ENCODE data around the gene NUPR2. TPM values are rescaled to one million over a fixed set of nuclear protein-coding genes. Genes with fewer than 3 reads are reported as not detected.
"Not testable (repeated sequence)": the region's sequence is repeated elsewhere in the genome, so short reads cannot be mapped to it uniquely, and the experiment has no call there.

Gene NUPR2
- total RNA-seq, 2 experiments from 2014 or later: not detected

GRCh38 chr7:56080726-56081435 is 35.3 kb downstream of the NUPR2 start:
- H3K9me3 Mint-ChIP-seq: not testable (repeated sequence)

GRCh38 chr7:56079450-56080185 is 36.6 kb downstream of the NUPR2 start:
- Mint-ChIP-seq H3K9me3 (no peaks in the 10 kb centered on the region), H3K27me3 (no peaks in the 10 kb centered on the region), H3K27ac (no peak overlapping the region), H3K4me3 (no peak overlapping the region), H3K4me1 (no peaks in the 10 kb centered on the region), H3K36me3 (ENCODE audit: low read depth) (peaks cover 30% of the 10 kb centered on the region)
- ChIA-PET CTCF (no interaction called here), POLR2A (no interaction called here)
- DNase-seq: no peak

More at GRCh38 chr7:56080726-56081435, 35.3 kb downstream of the NUPR2 start:
- H3K27me3 Mint-ChIP-seq, CTCF ChIA-PET, H3K4me3 Mint-ChIP-seq, H3K27ac Mint-ChIP-seq, H3K4me1 Mint-ChIP-seq, POLR2A ChIA-PET, DNase-seq: not testable (repeated sequence)
- H3K36me3 Mint-ChIP-seq (ENCODE audit: low read depth): peaks cover 30% of the 10 kb centered on the region

- peaks cover 2% of the 10 kb centered on the region for H3K4me1 Mint-ChIP-seq
- CTCF ChIA-PET: interaction anchor here (1.1 kb wide), 1 partner anchor 14 kb away, joined by 4 read pairs; the partner anchor contains the start of gene SUMF2
- no peaks in the 10 kb centered on the region for H3K9me3 Mint-ChIP-seq
- no peak for DNase-seq
- H3K27ac Mint-ChIP-seq: no peak overlapping the region
- H3K36me3 Mint-ChIP-seq (ENCODE audit: low read depth): peaks cover 35% of the 10 kb centered on the region
- no peaks in the 10 kb centered on the region for H3K27me3 Mint-ChIP-seq
- H3K4me3 Mint-ChIP-seq: no peak overlapping the region
- POLR2A ChIA-PET: interaction anchor here (1.1 to 1.4 kb wide), 2 partner anchors 11 to 28 kb away, joined by 3 to 6 read pairs; partner anchors contain the start of gene CHCHD2
Observed at GRCh38 chr7:56078196-56078595, 38.0 kb downstream of the NUPR2 start.

- Mint-ChIP-seq H3K9me3 (no peaks in the 10 kb centered on the region), H3K27ac (no peak overlapping the region), H3K4me3 (no peak overlapping the region), H3K36me3 (ENCODE audit: low read depth) (peaks cover 40% of the 10 kb centered on the region), H3K4me1 (peaks cover 2% of the 10 kb centered on the region), H3K27me3 (no peaks in the 10 kb centered on the region)
- DNase-seq: no peak
- POLR2A ChIA-PET: interaction anchor here (0.9 to 1.4 kb wide), 3 partner anchors 11 to 28 kb away, joined by 3 to 6 read pairs (median 3); partner anchors contain the start of gene CHCHD2
- CTCF ChIA-PET: interaction anchor here (1.1 kb wide), 1 partner anchor 13 kb away, joined by 4 read pairs; the partner anchor contains the start of gene SUMF2
Observed at GRCh38 chr7:56077681-56078080, 38.5 kb downstream of the NUPR2 start.

- POLR2A ChIA-PET: interaction anchor here (1.0 to 4.1 kb wide), 4 partner anchors 12 to 433 kb away, joined by 3 to 16 read pairs (median 6); partner anchors contain the start of gene CHCHD2
- peaks cover 32% of the 10 kb centered on the region for H3K36me3 Mint-ChIP-seq (ENCODE audit: low read depth)
Observed at GRCh38 chr7:56074371-56074791, 41.8 kb downstream of the NUPR2 start.

GRCh38 chr7:56066376-56066775 is 49.8 kb downstream of the NUPR2 start:
- not testable (repeated sequence) for H3K4me3 Mint-ChIP-seq, H3K27ac Mint-ChIP-seq, H3K9me3 Mint-ChIP-seq, H3K27me3 Mint-ChIP-seq, DNase-seq
- ChIA-PET POLR2A (interaction anchor here (1.0 to 3.1 kb wide), 3 partner anchors 11 to 40 kb away, joined by 3 to 40 read pairs (median 33); partner anchors contain the start of genes CCT6A, CHCHD2 and PSPH), CTCF (interaction anchor here (0.8 to 1.8 kb wide), 2 partner anchors 8 to 102 kb away, joined by 3 to 6 read pairs; partner anchors contain the start of gene NIPSNAP2)
- Mint-ChIP-seq H3K36me3 (ENCODE audit: low read depth) (peaks cover 45% of the 10 kb centered on the region), H3K4me1 (peaks cover 31% of the 10 kb centered on the region)

More at GRCh38 chr7:56074371-56074791, 41.8 kb downstream of the NUPR2 start:
- peak; percentile 71 for DNase-seq
- no peak overlapping the region for H3K4me3 Mint-ChIP-seq
- peaks cover 2% of the 10 kb centered on the region for H3K4me1 Mint-ChIP-seq
- CTCF ChIA-PET: interaction anchor here (0.6 to 4.1 kb wide), 20 partner anchors 8 to 481 kb away, joined by 3 to 40 read pairs (median 4); partner anchors contain the start of genes CCT6A, CHCHD2, PSPH and SUMF2
- H3K27ac Mint-ChIP-seq: no peak overlapping the region
- H3K27me3 Mint-ChIP-seq: no peaks in the 10 kb centered on the region
- no peaks in the 10 kb centered on the region for H3K9me3 Mint-ChIP-seq

Other genes starting within 250 kb of the NUPR2 start
- gene ZNF713, start 229.0 kb downstream of the NUPR2 start, total RNA-seq: 1 to 10 TPM; 1.2 to 1.9 TPM
- gene MRPS17, start 164.5 kb downstream of the NUPR2 start, total RNA-seq: 10 to 100 TPM; 11.6 to 12.0 TPM
- gene NIPSNAP2, start 151.8 kb downstream of the NUPR2 start, total RNA-seq: 10 to 100 TPM; 31.5 to 31.7 TPM
- 10 to 100 TPM; 12.0 to 13.7 TPM for gene PSPH, start 65.0 kb downstream of the NUPR2 start, total RNA-seq
- 100 to 1,000 TPM; 105 TPM for gene CCT6A, start 64.7 kb downstream of the NUPR2 start, total RNA-seq
- gene SUMF2, start 52.1 kb downstream of the NUPR2 start, total RNA-seq: 100 to 1,000 TPM; 118 to 119 TPM
- 1 to 10 TPM; 1.5 to 2.2 TPM for gene PHKG1, start 23.5 kb downstream of the NUPR2 start, total RNA-seq
- 100 to 1,000 TPM; 482 to 505 TPM for gene CHCHD2, start 9.9 kb downstream of the NUPR2 start, total RNA-seq